Endothelial cell (in vitro differentiated cells): ENCODE data around the gene MPG. TPM values are rescaled to one million over a fixed set of nuclear protein-coding genes. Genes with fewer than 3 reads are reported as not detected.
A peak's percentile ranks its signal among the peaks of the same experiment; 100 is the strongest.

Experiments used
- DNase-seq: peaks from one replicate; pipeline ENCODE4 v3.0.0; 2021; ENCODE audit warnings: low spot score
- H3K27ac Mint-ChIP-seq: one replicate; pipeline ENCODE4 v1.8.0; 2021; ENCODE audit warnings: mixed read lengths, inconsistent platforms; ENCODE audit not compliant: unreplicated experiment
- H3K27me3 Mint-ChIP-seq: one replicate; pipeline ENCODE4 v1.8.0; 2021; ENCODE audit warnings: mild to moderate bottlenecking, moderate library complexity, mixed read lengths, inconsistent platforms; ENCODE audit not compliant: unreplicated experiment
- H3K36me3 Mint-ChIP-seq: one replicate; pipeline ENCODE4 v1.8.0; 2021; ENCODE audit warnings: mild to moderate bottlenecking, low read depth, mixed read lengths, inconsistent platforms; ENCODE audit not compliant: unreplicated experiment
- H3K4me1 Mint-ChIP-seq: one replicate; pipeline ENCODE4 v1.8.0; 2021; ENCODE audit warnings: mild to moderate bottlenecking, mixed read lengths, inconsistent platforms; ENCODE audit not compliant: unreplicated experiment
- H3K4me3 Mint-ChIP-seq: one replicate; pipeline ENCODE4 v1.8.0; 2021; ENCODE audit warnings: mild to moderate bottlenecking, mixed read lengths, inconsistent platforms; ENCODE audit not compliant: unreplicated experiment
- H3K9me3 Mint-ChIP-seq: one replicate; pipeline ENCODE4 v1.8.0; 2021; ENCODE audit warnings: mixed read lengths, inconsistent platforms; ENCODE audit not compliant: unreplicated experiment
- total RNA-seq: library from RNA; stranded (reverse); fragmentation: NEBNext Ultra II Directional; extraction: Animal tissue kit (Norgen Biotek cat#: 25700); gene quantifications from one replicate; pipeline ENCODE4 v1.2.1, GENCODE V29; 2021; ENCODE audit not compliant: unreplicated experiment
- TF ChIP-seq, protein P1 (sequence below): fragments of 200-600 bp; sonication (generic); IDR thresholded peaks from one replicate; pipeline ENCODE4 v1.5.0; 2021; ENCODE audit warnings: antibody characterized with exemption; ENCODE audit not compliant: unreplicated experiment

Gene MPG
- total RNA-seq, 1 donor from 2014 or later: 38.6 TPM

DNA sequence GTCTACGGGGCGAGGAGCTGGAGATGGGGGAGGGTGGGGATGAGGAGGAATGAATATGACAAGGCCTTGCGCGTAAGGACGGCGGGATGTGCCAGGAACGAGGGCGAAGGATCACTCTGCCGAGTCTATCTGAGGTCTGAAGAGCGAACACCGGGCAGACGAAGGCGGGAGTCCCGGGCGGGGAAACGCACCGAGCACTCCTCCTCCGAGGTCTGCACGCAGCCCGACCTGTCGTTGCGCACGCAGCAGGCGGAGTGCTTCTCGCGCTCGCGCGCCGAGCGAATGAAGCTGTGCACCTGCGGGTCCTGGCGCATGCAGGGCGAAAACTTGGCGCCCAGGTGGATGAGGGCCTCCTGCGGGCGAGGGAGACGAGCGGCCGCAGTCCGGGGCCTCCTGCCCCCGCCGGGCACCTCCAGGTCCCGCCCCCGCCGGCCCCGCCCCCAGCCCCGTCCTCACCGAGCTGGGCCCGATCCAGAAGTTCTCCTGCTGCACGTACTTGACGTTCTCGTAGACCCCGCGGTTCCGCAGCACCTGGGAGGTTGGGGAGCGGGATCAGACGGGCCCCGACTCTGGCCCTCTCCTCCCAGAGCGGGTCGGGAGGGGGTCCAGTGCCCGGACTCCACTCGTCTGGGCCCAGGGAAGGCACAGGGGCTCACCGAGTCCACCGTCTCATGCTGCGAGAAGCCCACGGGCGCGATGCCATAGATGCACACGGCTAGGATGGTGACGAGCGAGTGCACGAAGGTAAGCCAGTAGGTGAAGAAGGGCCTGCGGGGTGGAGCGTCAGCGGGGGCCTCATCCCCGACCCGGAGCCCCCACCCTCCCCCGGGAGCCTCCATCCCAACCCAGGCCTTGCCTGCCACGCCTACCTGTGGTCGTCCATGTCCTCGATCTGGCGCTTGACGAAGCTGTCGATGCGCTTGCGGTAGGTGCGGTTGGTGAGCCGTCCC lies 16.8 kb upstream of the MPG start:
- peak overlapping the region; percentile 4 for H3K4me3 Mint-ChIP-seq
- H3K27me3 Mint-ChIP-seq: peaks cover 17% of the 10 kb centered on the region
- TF ChIP-seq, protein P1, sequence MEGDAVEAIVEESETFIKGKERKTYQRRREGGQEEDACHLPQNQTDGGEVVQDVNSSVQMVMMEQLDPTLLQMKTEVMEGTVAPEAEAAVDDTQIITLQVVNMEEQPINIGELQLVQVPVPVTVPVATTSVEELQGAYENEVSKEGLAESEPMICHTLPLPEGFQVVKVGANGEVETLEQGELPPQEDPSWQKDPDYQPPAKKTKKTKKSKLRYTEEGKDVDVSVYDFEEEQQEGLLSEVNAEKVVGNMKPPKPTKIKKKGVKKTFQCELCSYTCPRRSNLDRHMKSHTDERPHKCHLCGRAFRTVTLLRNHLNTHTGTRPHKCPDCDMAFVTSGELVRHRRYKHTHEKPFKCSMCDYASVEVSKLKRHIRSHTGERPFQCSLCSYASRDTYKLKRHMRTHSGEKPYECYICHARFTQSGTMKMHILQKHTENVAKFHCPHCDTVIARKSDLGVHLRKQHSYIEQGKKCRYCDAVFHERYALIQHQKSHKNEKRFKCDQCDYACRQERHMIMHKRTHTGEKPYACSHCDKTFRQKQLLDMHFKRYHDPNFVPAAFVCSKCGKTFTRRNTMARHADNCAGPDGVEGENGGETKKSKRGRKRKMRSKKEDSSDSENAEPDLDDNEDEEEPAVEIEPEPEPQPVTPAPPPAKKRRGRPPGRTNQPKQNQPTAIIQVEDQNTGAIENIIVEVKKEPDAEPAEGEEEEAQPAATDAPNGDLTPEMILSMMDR: no peak
- peaks cover 40% of the 10 kb centered on the region for H3K36me3 Mint-ChIP-seq
- H3K4me1 Mint-ChIP-seq: no peaks in the 10 kb centered on the region
- H3K27ac Mint-ChIP-seq: no peak overlapping the region
- H3K9me3 Mint-ChIP-seq: no peaks in the 10 kb centered on the region
- no peak for DNase-seq

DNA sequence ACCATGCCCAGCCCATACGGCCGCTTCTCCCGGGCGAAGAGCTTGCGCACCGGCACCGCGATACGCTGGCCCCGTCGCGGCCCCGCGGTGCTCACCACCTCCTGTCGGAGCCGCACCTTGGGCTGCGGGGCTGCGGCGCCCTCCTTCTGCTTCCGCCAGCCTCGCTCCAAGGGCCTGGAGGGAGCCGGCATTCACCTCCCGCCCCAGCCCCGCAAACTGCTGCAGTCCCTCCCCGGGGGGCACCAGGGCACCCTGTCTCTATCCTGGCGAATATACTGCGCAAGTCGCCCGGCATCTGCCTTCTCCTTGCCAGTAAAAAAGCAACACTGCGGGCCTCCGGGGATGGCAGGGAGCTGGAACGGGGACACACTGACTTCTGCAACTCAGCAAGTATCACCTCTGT lies 16.1 kb upstream of the MPG start:
- Mint-ChIP-seq H3K4me3 (no peak overlapping the region), H3K27ac (no peak overlapping the region), H3K9me3 (no peaks in the 10 kb centered on the region), H3K4me1 (no peaks in the 10 kb centered on the region), H3K27me3 (peaks cover 16% of the 10 kb centered on the region), H3K36me3 (peaks cover 39% of the 10 kb centered on the region)
- DNase-seq: no peak
- TF ChIP-seq, protein P1: no peak

DNA sequence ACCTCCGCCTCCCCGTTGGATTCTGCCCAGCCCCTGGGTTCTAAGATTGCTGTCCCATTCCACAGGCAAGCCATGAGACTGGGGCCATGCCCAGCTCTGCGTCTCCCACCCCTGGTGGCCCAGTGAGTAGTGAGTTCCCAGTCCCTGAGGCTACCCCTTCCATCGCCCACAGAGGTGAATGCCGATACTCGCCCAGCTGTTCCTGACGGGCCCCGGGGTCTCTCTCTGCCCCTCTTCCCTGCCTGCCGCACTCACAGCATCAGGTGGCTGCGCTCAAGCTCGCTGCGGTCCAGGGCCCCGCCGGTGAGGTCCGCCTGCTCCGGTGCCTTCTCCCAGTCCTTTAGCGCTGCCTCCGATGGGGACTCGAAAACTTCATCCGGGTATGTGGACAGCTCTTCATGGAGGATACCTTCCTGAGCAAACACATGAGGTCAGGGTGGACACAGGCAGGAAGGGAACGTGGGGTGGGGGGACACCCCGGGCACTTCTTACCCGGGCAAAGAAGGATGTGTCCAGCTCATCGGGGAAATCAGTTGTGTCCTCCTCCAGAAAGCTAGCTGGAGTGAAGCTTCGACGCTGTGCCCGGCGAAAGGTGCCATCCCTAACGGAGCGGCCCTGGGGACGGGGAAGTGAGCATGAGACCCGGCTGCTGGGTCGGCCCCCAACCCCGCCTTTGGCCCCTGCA lies 15.6 kb upstream of the MPG start:
- Mint-ChIP-seq H3K4me1 (no peaks in the 10 kb centered on the region), H3K9me3 (no peaks in the 10 kb centered on the region), H3K4me3 (no peak overlapping the region), H3K36me3 (peaks cover 39% of the 10 kb centered on the region), H3K27ac (no peak overlapping the region), H3K27me3 (peaks cover 12% of the 10 kb centered on the region)
- TF ChIP-seq, protein P1: no peak
- DNase-seq: no peak

DNA sequence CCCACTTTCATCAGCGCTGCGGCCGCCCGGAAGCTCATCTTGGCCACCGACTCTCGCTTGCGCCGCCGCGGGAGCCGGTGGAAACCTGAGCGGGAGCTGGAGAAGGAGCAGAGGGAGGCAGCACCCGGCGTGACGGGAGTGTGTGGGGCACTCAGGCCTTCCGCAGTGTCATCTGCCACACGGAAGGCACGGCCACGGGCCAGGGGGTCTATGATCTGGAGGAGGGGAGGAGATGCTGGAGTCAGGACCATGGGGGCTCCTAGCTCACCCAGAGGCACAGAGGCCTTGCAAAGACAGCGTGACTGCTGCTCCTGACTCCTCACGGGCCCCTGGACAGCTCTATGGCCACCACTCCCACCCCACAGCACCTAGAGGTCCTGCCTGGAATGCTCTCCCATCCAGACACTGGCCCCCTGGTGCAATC lies 15.0 kb upstream of the MPG start:
- no peak overlapping the region for H3K27ac Mint-ChIP-seq
- TF ChIP-seq, protein P1: no peak
- H3K36me3 Mint-ChIP-seq: peaks cover 36% of the 10 kb centered on the region
- no peaks in the 10 kb centered on the region for H3K4me1 Mint-ChIP-seq
- H3K4me3 Mint-ChIP-seq: no peak overlapping the region
- DNase-seq: no peak
- no peaks in the 10 kb centered on the region for H3K9me3 Mint-ChIP-seq
- peaks cover 10% of the 10 kb centered on the region for H3K27me3 Mint-ChIP-seq
